GM21529 (cell line): Measurements from ENCODE around the gene RAB7A.
A peak's percentile ranks its signal among the peaks of the same experiment; 100 is the strongest.

Experiments used
- ATAC-seq: cut with Tn5 transposase; IDR thresholded peaks from one replicate; pipeline ENCODE4 v1.9.1; 2021; ENCODE audit not compliant: unreplicated experiment

RAB7A gene

DNA sequence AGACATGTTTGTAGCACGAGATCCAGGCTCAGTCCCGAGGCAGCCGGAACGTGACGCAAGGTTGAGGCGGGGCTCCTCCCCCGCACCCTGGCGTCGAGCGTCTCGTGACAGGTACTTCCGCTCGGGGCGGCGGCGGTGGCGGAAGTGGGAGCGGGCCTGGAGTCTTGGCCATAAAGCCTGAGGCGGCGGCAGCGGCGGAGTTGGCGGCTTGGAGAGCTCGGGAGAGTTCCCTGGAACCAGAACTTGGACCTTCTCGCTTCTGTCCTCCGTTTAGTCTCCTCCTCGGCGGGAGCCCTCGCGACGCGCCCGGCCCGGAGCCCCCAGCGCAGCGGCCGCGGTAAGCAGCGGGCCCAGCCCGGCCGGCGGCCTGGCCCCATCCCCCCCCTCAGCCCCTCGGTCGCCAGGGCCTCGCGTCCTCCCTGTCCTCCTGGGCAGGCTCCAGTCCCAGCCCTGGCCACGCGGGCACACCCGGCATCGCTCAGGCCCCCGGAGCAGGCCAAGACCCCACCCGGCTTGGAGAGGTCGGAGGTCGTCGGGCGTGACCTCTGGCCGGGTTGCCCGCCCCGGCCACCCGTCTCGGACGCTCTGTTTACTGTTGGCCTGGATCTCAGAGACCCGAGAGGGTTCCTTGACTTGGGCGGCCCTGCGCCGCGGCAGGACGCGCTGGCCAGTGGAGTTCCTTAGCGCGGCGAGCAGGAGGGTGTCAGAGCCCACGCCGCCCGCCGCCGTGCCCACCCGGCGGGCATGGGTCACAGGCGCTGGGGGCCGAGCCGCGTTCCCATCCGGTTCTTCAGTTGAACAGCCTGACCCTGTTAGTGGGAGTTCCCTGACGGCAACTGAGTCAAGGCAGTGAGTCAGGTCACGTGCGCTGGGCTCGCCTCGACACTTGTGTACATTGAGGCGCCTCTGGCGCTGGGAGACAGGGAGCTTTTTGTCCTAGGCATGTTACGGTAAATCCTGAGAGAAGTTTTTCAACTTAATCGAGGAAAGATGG, at the start of gene RAB7A:
Gene RAB7A (plus strand): TSS at position 161 of the 994 bp plus-strand sequence. CDS start 69,185 bp downstream, outside the sequence.
- ATAC-seq = peak; percentile 90

DNA sequence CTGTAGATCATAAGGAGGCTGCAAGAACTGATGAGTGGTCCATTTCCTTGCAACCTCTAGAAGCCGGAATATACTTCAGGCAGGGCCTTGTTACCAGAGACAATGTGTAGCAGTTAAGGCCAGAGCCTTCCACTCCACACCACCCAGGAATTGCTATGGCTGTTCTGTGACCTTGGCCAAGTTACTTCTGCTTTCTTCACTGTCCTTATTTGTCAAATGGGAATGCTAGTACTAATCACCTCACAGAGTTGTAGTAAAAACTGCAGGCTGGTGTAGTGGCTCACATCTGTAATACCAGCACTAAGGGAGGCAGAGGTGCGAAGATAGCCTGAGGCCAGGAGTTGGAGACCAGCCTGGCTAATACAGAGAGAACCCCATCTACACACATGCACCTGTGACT, 46.6 kb upstream of the RAB7A start:
- no peak for ATAC-seq

DNA sequence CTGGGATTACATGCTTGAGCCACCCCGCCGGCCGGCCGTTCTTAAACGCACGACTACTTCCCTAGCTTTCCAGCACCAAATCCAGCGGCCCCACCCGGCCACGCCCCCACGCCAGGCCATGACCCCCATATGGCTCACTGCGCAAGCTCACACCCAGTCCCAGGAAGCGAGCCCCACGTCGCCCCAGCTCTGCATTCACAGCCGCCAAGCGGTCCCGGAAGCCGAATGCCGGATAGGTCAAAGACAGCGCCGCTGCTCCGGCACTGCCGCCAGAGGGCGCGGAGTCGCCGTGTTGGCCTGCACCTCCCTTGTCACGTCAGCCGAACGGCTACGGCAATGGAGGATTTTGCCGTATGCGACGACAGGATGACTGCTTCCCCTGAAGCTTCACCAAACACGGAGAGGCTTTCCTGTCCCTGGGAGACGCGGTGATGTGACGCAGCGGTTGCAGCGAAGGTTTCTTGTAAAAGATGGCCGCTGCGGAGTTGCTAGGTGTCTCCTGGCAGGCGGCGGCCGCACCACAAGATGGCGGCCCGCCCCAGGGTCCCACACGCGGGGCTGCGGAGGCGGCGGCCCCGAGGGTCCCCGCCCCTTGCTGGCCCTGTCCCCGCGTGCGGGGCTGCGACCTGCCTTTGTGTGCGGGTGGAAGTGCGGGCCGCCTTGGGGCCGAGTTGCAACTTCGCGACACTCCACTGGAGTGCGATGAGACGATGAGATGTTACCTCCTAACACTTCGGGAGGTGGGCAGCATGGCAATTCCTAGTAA, 45.2 kb upstream of the RAB7A start:
- peak; percentile 96 for ATAC-seq

DNA sequence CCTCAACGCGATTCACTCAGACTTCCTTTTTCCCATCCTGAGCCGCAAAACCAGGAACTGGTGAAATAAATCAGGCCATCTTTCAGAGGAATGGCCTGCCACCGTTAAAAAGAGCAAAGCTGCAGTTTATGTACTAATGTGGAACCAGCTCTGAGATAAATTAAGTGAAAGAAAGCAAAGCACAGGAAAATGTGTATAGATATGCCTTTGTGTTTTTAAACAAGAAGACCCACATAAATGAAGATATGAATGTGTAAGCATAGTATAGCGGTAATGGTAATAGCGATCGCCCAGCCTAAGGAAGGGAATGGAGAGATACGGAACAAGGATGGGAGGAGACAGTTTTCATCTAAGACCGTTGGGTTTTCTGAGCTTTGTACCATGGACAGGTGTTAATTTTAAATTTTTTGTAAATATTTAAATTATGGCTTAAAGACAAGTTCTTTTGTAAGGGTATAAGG, 44.6 kb upstream of the RAB7A start:
- no peak for ATAC-seq

DNA sequence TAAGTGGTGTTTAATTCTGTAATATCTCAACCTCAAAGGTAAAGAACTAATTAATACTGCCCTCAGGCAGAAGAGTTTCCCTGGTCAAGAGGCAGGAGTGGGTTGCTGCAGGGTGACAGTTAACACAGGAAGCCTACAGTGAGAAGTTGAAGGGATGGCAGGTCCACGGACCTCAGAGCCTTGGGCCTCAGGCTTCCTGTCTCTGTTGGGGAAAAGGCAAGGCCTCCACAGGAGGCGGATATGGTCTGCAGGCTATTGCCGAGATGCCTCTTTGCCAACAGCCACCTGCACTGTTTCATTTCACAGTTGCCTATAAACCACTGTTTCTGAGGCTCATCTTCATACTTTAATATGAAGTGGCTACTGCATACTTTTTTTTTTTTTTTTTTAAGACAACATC, 42.0 kb upstream of the RAB7A start:
- ATAC-seq = no peak

DNA sequence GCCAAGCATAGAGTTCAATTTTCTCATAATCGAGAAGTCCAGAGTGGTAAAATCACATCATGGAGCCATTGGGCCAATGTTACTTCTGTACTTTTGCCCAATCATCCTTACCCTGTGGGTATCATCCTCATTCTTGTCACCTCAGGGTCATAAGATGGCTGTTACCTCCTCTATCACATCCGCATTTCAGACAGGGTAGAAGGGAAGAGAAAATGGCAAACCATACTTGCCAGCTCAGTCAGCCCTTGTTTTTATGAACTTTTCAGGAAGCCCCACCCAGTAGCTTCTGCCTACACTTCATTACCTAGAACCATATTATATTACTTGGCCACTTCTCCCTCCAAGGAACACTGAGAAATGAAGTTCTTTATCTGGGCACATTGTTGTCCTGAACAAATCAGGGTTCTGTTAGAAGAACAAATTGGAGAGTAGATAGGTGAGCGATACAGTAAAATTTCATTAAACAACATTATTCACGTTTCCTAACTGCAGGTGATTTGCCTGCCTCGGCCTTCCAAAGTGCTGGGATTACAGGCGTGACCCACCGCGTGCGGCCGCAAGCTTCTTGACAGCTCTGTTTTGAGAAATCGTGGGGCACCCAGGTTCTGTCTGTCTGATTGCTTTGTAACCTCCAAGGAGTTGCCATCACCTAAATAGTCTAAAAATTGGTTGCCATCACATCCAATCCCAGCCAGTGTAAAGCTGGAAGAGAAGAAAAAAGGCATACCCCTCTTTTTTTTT, 40.8 kb upstream of the RAB7A start:
- no peak for ATAC-seq

DNA sequence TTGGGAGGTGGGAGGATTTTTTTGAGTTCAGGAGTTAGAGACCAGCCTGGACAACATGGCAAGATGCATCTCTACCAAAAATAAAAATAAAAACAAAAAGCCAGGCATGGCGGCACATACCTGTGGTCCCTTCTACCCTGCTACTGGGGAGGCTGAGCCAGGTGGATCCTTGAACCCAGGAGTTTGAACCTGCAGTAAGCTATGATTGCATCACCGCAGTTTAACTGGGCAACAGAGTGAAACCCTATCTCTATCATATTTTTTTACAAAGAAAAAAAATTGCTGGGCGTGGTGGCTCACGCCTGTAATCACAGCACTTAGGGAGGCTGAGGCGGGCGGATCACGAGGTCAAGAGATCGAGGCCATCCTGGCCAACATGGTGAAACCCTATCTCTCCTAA, 39.5 kb upstream of the RAB7A start:
- ATAC-seq = no peak

DNA sequence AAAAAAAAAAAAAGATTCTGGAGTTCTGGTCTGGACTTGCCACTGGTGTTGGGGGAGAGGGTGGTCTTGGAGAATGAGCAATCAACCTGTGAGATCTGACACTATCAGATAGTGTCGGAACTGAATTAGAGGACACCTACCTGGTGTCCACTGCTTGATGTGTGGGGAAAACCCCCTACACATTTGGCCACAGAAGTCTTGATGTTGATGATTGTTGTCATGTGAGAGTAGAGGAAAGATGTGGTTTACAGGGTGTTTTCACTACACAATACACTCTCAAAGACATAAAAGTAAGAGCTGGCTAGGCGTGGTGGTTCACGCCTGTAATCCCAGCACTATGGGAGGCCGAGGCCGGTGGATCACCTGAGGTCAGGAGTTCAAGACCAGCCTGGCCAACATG, 36.9 kb upstream of the RAB7A start:
- no peak for ATAC-seq

DNA sequence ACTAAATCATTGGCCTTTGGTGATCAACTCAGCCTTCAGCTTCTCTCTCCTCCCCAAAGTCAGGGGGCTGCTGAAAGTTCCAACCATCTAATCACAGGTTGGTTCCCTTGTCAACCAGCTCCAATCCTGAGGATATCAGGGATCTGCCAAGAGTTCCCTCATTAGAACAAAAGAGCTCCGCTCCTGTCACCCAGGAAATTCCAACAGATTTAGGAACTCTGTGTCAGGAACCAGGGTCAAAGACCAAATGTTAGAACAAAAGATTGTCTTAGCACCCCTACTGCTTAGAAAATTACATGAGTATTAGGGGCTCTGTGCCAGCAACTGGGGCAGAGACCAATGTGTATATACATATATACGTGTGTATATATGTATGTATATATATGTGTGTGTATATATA, 32.3 kb upstream of the RAB7A start:
- no peak for ATAC-seq

DNA sequence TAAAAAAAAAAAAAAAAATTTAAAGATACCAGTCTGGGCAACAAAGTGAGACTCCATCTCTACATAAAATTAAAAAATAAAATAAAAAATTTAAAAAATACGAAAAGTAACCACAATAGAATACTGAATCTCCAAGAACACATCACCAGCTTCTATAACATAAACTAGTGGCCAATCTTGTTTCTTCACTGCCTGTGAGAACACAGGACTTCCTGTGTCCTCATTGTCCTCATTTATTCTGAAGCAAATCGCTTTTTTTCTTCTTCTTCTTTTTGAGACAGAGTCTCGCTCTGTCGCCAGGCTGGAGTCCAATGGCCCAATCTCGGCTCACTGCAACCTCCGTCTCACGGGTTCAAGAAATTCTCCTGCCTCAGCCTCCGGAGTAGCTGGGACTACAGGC, 28.6 kb upstream of the RAB7A start:
- no peak for ATAC-seq

DNA sequence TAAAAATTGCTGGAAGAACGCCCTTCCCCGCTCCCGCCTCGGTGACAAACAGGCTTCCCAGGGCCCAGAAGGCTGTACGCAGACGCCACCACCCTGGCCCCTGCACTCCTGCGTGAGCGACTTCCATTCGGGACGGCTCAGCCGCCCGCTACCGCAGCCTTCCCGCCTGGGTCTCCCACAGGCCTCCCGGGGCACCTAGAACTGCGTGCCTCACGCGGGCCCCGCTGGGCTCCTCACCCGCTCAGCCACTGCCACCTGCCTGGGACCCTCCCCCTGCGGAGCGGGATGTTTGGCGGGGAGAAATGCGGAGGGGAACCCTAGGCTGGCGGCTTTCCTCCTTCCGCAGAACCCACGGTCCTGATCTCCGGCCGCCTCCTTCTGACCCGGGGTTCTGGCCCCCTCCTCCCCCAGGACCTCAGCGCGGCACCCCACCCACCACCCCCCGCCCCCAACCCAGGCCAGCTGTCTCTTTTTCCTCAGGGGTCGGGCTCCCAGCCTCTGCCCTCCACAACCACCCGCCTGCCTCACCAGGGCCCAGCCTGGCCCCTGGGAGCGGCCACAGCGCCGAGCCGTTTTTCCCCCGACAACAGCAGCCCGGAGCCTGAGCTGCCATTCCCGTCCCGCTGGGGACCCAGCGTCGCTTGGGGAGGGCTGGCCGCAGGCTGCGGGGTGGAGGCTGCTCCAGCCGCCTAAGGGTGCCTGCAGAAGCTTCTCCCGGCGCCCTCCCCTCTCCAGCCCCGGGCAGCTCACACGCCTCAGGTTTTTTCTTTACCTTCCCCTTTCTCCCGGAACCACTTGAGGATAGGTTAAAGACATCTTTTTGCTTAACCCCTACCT, 27.6 kb upstream of the RAB7A start:
- no peak for ATAC-seq

DNA sequence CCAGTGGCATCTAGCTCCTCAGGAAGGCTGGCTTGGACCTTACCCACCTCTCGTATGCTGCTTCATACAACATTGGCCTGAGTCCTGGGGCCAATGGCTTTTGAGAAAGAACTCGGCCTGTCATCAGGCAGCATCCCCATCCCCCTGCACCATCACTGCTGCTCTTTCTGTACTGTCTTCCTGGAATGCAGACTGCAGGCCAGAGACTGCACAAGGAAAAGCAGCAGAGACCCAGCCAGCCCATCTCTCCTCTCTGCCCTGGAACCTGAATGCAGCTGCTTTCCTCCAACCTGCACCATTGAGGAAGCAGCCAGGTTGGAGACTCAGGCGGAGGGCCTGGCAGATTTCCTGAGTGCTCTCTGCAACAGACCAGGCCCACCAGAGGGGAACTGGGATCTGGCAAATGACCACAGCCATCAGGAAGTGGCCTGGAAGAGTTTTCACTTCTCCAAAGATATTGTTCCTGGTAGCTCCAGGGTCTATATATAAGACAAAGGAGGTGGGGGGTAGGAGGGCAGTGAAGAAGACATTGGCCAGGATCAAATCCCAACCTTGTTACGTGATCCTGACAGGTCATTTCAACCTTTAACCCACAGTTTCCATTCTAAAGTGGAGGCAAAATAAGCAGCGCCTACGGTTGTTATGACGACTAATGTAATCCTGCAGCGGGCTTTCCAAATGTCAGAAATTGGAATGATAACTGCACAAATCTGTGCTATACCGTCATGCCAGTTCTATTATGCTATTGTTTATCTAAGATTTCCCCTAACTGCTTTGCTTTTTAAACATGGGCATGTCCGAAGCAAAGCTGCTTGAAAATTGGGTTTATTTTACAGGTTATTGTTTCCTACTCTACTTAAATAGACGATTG, 24.4 kb upstream of the RAB7A start:
- no peak for ATAC-seq

DNA sequence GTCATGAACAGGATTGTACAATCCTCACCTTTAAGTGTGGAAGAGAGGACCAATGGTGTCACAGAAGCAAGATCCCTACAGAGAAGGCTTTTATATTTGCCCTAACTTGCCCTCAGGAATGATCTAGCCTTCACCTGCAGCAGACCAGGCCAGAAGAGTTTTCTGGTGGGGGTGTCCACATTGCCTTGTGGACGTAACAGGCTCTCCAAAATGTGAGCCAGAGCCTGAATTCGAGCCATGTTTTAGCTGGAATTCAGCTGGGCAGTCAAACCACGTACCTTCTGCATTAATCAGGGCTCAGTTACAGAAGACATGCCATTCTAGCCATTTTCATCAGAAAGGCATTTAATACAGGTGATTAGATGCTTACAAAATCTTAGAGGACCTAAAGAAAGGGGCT, 23.6 kb upstream of the RAB7A start:
- ATAC-seq = no peak

DNA sequence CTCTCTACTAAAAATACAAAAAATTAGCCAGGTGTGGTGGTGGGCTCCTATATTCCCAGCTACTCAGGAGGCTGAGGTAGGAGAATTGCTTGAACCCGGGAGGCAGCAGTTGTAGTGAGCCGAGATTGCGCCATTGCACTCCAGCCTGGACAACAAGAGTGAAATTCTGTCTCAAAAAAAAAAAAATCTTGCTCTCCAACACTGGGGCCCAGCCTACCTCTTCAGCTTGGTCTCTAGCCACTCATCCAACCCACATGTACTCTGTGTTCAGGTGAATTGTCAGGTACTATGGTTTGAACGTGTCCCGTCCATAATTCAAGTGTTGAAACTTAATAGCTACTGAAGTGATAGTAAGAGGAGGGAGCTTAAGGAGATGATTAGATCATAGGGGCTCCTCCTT, 22.4 kb upstream of the RAB7A start:
- ATAC-seq = no peak

DNA sequence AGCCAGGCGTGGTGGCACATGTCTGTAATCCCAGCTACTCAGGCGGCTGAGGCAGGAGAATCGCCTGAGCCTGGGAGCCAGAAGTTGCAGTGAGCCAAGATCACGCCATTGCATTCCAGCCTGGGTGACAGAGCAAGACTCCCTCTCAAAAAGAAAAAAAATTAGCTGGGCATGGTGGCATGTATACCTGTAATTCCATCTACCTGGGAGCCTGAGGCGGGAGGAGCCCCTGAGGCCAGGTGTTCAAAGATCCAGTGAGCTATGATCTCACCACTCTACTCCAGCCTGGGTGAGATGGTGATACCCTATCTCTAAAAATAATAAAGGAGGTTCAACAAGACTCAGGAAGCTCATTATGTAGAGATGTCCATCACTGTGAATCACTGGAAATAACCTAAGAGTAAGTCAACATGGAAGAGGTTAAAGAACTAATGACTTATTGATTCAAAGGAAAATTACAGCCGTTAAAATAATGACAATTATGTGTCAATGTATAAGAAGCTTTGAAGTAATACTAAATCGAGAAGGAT, 19.8 kb upstream of the RAB7A start:
- ATAC-seq = no peak

DNA sequence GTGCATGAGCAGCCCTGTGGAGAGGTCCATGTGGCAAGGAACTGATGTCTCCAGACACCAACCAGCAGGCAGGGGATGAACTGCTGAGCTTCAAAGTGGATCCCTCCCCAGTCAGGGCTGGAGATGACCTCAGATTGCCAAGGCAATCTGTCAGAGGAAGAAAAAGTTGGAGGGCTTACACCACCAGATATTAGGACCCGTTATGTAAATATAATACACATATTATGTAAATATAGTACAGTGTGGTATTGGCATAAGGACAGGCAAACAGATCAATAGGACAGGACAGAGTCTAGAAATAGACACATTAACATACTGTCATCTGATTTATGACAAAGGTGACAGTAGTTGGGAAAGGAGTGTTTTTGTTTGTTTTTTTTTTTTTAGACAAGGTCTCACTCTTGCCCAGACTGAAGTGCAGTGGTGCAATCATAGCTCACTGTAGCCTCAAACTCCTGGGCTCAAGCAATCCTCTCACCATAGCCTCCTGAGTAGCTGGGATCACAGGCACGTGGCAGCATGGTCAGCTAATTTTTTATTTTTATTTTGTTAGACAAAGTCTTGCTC, 18.0 kb upstream of the RAB7A start:
- no peak for ATAC-seq

DNA sequence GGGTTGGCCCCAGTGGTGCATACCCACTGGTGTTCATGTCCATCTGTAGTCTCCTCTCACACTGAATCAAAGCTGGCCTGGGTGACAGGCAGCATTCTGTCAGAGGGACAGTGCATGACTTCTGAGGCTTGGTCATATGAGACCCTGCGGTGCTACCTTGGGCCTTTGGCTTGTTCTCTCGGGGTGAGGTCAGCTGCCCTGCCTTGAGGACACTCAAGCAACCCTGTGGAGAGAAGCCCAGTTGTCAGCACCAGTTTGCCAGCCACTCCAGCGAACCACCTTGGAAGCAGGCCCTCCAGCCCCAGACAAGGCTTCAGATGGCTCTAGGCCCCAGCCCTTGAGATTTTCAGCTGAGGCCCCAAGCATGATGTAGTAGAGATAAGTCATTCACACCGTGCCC, 16.9 kb upstream of the RAB7A start:
- no peak for ATAC-seq

DNA sequence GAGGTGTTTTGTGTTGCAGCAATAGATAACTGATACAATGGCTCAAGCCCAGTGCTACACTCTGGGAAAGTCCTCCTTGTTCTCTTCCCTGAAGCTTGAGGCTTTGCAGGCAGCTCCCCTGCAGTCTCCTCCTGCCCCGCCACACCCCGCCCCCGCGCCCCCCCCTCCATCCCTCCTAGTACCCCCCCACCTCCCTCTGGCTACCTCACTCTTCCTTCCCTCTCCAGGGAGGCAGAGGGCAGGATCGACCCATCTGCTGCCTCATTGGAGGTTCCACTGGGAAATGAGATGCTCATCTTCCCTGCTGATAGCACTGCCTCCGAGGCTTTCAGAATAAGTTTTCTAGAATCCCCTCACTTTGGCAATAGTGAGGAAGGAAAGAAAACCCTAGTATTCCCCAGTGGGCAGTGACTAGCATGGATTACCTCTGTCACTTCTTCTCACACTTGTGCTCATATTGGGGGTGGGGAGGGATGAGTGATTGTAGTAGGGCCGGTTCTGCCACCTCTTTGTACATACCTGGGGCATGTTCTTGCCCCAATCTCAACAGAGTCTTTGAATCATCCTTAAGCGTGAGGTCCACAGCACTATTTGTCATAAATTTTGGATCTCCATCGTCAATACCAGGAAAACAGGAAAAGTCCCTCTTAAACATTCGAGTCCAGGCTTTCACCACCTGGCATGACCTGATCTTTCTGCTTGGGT, 16.3 kb upstream of the RAB7A start:
- no peak for ATAC-seq
